ENCODE results near the gene TSSC4.

DNA sequence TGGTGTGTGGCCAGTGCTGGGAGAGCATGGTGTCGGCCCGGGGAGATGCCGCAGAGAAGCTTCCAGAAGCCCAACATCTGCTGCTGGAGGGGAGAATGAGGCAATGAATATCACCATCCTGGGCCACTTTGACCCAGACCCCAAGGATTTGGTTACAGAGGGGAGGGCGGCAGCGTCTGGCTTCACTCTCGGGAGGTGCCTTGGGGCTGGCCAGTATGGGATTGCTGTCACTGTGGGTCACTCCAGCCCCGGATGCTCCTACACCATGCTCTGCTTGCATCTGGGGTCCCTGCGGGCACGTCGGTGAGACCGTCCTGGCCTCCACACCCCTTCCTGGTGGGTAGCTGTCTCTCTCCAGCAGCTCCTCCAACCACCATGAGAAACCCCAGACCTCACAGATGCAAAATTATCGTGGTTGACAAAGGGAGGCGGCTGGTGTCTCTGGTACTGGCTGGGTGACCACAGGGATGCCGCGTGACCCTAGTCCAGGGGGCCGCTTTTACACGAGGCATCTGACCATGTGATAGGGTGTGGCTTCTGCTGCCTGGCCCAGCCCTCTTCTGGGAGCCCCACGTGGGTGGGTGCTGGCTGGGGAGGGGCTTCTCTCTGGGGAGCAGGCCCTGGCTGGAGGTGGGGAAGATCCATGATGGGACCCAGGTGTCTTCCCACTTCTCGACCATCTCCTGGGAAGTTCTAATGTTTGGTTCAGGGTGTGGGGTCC, 49.9 kb downstream of the TSSC4 start:
- TF ChIP-seq, protein P1, sequence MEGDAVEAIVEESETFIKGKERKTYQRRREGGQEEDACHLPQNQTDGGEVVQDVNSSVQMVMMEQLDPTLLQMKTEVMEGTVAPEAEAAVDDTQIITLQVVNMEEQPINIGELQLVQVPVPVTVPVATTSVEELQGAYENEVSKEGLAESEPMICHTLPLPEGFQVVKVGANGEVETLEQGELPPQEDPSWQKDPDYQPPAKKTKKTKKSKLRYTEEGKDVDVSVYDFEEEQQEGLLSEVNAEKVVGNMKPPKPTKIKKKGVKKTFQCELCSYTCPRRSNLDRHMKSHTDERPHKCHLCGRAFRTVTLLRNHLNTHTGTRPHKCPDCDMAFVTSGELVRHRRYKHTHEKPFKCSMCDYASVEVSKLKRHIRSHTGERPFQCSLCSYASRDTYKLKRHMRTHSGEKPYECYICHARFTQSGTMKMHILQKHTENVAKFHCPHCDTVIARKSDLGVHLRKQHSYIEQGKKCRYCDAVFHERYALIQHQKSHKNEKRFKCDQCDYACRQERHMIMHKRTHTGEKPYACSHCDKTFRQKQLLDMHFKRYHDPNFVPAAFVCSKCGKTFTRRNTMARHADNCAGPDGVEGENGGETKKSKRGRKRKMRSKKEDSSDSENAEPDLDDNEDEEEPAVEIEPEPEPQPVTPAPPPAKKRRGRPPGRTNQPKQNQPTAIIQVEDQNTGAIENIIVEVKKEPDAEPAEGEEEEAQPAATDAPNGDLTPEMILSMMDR (IDR thresholded peaks at IDR 0.05): no peak
- TF ChIP-seq POLR2A (IDR thresholded peaks at IDR 0.05): no peak

Data from uterus (tissue), 2 donors.